H9 (cell line): Measurements from ENCODE around the gene DRGX. TPM values are rescaled to one million over a fixed set of nuclear protein-coding genes. Genes with fewer than 3 reads are reported as not detected.

ENCODE experiments used
- DNase-seq: peaks from one replicate; pipeline ENCODE4 v3.0.0-alpha.2; 2017
- H2AFZ ChIP-seq: one replicate; pipeline ENCODE4 v1.6.1; 2013; ENCODE audit warnings: mild to moderate bottlenecking, low read length, control low read depth, moderate library complexity
- H2AK5ac ChIP-seq: 2 replicates; pipeline ENCODE4 v1.6.1; 2013; ENCODE audit warnings: low read length, control low read depth, mixed read lengths; ENCODE audit not compliant: insufficient read length
- H2BK120ac ChIP-seq: one replicate; pipeline ENCODE4 v1.6.1; 2013; ENCODE audit warnings: low read depth, mild to moderate bottlenecking, low read length, control low read depth, inconsistent platforms; ENCODE audit not compliant: poor library complexity, severe bottlenecking
- H2BK12ac ChIP-seq: 2 replicates; pipeline ENCODE4 v1.6.1; 2013; ENCODE audit warnings: low read length, control low read depth, mixed read lengths, low read depth; ENCODE audit not compliant: insufficient read length
- H2BK15ac ChIP-seq: 2 replicates; pipeline ENCODE4 v1.6.1; 2013; ENCODE audit warnings: low read depth, low read length, control low read depth
- H2BK20ac ChIP-seq: one replicate; pipeline ENCODE4 v1.6.1; 2013; ENCODE audit warnings: low read depth, mild to moderate bottlenecking, low read length, control low read depth, inconsistent platforms; ENCODE audit not compliant: poor library complexity, severe bottlenecking
- H2BK5ac ChIP-seq: 2 replicates; pipeline ENCODE4 v1.6.1; 2013; ENCODE audit warnings: low read length, control low read depth, mixed read lengths; ENCODE audit not compliant: insufficient read length
- H3K14ac ChIP-seq: 2 replicates; pipeline ENCODE4 v1.6.1; 2013; ENCODE audit warnings: low read length, control low read depth; ENCODE audit not compliant: insufficient read depth
- H3K18ac ChIP-seq: 2 replicates; pipeline ENCODE4 v1.6.1; 2013; ENCODE audit warnings: low read depth, mild to moderate bottlenecking, mixed read lengths, low read length, control low read depth; ENCODE audit not compliant: insufficient read length
- H3K23ac ChIP-seq: 2 replicates; pipeline ENCODE4 v1.6.1; 2013; ENCODE audit warnings: low read length, control low read depth, mixed read lengths, low read depth; ENCODE audit not compliant: insufficient read length
- H3K23me2 ChIP-seq: 2 replicates; pipeline ENCODE4 v1.6.1; 2013; ENCODE audit warnings: low read depth, mild to moderate bottlenecking, mixed read lengths, low read length, control low read depth; ENCODE audit not compliant: insufficient read length, poor library complexity, severe bottlenecking
- H3K27ac ChIP-seq: 2 replicates; pipeline ENCODE4 v1.5.1; 2013; ENCODE audit warnings: low read length, control low read depth, mixed read lengths, low read depth; ENCODE audit not compliant: insufficient read length
- H3K27me3 ChIP-seq: 2 replicates; pipeline ENCODE4 v1.6.1; 2013; ENCODE audit warnings: low read length, control low read depth, inconsistent platforms; ENCODE audit not compliant: insufficient read depth
- H3K4ac ChIP-seq: 2 replicates; pipeline ENCODE4 v1.6.1; 2013; ENCODE audit warnings: low read depth, mild to moderate bottlenecking, control low read depth, inconsistent platforms, low read length, moderate library complexity
- H3K4me1 ChIP-seq: 2 replicates; pipeline ENCODE4 v1.6.1; 2013; ENCODE audit warnings: low read length, control low read depth, inconsistent platforms; ENCODE audit not compliant: insufficient read depth
- H3K4me2 ChIP-seq: 2 replicates; pipeline ENCODE4 v1.6.1; 2013; ENCODE audit warnings: low read length, control low read depth, mixed read lengths; ENCODE audit not compliant: insufficient read length, insufficient read depth
- H3K56ac ChIP-seq: 2 replicates; pipeline ENCODE4 v1.6.1; 2013; ENCODE audit warnings: low read depth, mild to moderate bottlenecking, mixed read lengths, low read length, control low read depth; ENCODE audit not compliant: insufficient read length
- H3K79me1 ChIP-seq: 2 replicates; pipeline ENCODE4 v1.6.1; 2013; ENCODE audit warnings: low read depth, mild to moderate bottlenecking, moderate library complexity, low read length, control low read depth, inconsistent platforms; ENCODE audit not compliant: insufficient read depth, poor library complexity, severe bottlenecking
- H3K79me2 ChIP-seq: 2 replicates; pipeline ENCODE4 v1.6.1; 2013; ENCODE audit warnings: low read length, control low read depth, inconsistent platforms; ENCODE audit not compliant: insufficient read depth
- H3K9ac ChIP-seq: 2 replicates; pipeline ENCODE4 v1.6.1; 2013; ENCODE audit warnings: low read length, control low read depth, mixed read lengths; ENCODE audit not compliant: insufficient read length; ENCODE audit errors: extremely low read depth
- H3K9me3 ChIP-seq: one replicate; pipeline ENCODE4 v1.6.1; 2013; ENCODE audit warnings: low read depth, low read length, inconsistent platforms; ENCODE audit not compliant: control insufficient read depth
- H3T11ph ChIP-seq: one replicate; pipeline ENCODE4 v1.6.1; 2013; ENCODE audit warnings: mild to moderate bottlenecking, low read length, control low read depth, inconsistent platforms
- H4K20me1 ChIP-seq: one replicate; pipeline ENCODE4 v1.6.1; 2013; ENCODE audit not compliant: control insufficient read depth, insufficient read length, insufficient read depth
- H4K5ac ChIP-seq: 2 replicates; pipeline ENCODE4 v1.6.1; 2013; ENCODE audit warnings: low read depth, mild to moderate bottlenecking, mixed read lengths, low read length, control low read depth; ENCODE audit not compliant: insufficient read length
- H4K8ac ChIP-seq: replicated peaks from 2 replicates; pipeline ENCODE4 v1.6.1; 2013; ENCODE audit warnings: low read length, control low read depth, mixed read lengths, low read depth; ENCODE audit not compliant: insufficient read length
- H4K91ac ChIP-seq: 2 replicates; pipeline ENCODE4 v1.6.1; 2013; ENCODE audit warnings: low read depth, mild to moderate bottlenecking, moderate library complexity, mixed read lengths, low read length, control low read depth; ENCODE audit not compliant: insufficient read length
- H3K27ac Mint-ChIP-seq, 3 experiments: 2 replicates in 2 of 3; 3 replicates in 1 of 3; pipeline ENCODE4 v1.8.0; 2020 to 2021; ENCODE audit warnings: mixed read lengths in 3 of 3, mild to moderate bottlenecking in 1 of 3, moderate library complexity in 1 of 3
- H3K27me3 Mint-ChIP-seq: 2 replicates; pipeline ENCODE4 v1.8.0; 2021; ENCODE audit warnings: low read depth, mild to moderate bottlenecking, moderate library complexity, mixed read lengths
- H3K36me3 Mint-ChIP-seq, 3 experiments: 2 replicates in 2 of 3; 3 replicates in 1 of 3; pipeline ENCODE4 v1.8.0; 2020 to 2021; ENCODE audit warnings: low read depth in 3 of 3, mixed read lengths in 3 of 3; ENCODE audit not compliant: insufficient read depth in 1 of 3
- H3K4me1 Mint-ChIP-seq, 2 experiments: 2 replicates each; pipeline ENCODE4 v1.8.0; 2020; ENCODE audit warnings: mixed read lengths in 2 of 2
- H3K4me3 Mint-ChIP-seq, 2 experiments: 2 replicates in 1 of 2; 3 replicates in 1 of 2; pipeline ENCODE4 v1.8.0; 2020 to 2021; ENCODE audit warnings: mild to moderate bottlenecking in 2 of 2, mixed read lengths in 2 of 2, moderate library complexity in 1 of 2
- H3K9me3 Mint-ChIP-seq, 2 experiments: 2 replicates in 1 of 2; 3 replicates in 1 of 2; pipeline ENCODE4 v1.8.0; 2020; ENCODE audit warnings: mild to moderate bottlenecking in 2 of 2, mixed read lengths in 2 of 2, moderate library complexity in 1 of 2
- WGBS: extraction: QIAGEN DNeasy Blood & Tissue Kit; methylation state at CpG from one replicate; pipeline ENCODE4 v1.1.7; 2013; ENCODE audit warnings: missing lambda C conversion rate, low lambda C conversion rate, mixed read lengths; ENCODE audit not compliant: insufficient read length; ENCODE audit errors: extremely low coverage; 5-methylcytosine and 5-hydroxymethylcytosine counted together
- total RNA-seq: library from RNA; stranded (reverse); gene quantifications from 2 replicates; pipeline ENCODE4 v1.2.1, GENCODE V29; 2021
- TF ChIP-seq, protein P1 (sequence below): fragments of 200-600 bp; sonication (generic); conservative IDR thresholded peaks from 3 replicates; pipeline ENCODE4 v1.8.0; 2021; ENCODE audit warnings: antibody characterized with exemption, mild to moderate bottlenecking

The DRGX gene
- total RNA-seq, 1 experiment from 2014 or later: not detected

DNA sequence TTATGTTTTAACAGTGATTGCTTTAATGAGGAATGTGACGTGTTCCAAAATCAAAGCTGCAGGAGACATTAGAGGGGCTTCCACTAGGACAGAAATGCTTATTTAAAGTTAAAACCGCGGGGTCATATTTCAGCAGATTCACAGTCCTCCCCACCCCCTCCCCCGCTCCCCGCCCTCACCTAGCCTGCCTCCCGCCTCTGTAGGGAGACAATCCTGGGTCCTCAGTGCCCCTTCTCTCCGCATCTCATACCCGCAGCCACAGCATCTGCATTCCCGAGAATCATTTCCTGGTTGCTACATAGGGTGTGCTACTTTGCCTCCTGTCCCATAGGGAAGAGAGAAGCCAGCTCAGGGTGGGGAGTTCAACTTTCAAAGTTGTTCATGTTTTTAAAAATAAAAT is 3.1 kb upstream of the DRGX start:
- Histone ChIP-seq H3K9ac (no peak overlapping the region), H3K79me2 (no peaks in the 10 kb centered on the region), H4K20me1 (no peaks in the 10 kb centered on the region), H2AFZ (no peak overlapping the region), H3K18ac (no peak overlapping the region), H3K56ac (no peak overlapping the region), H3K14ac (no peak overlapping the region), H3K23me2 (peaks cover 26% of the 10 kb centered on the region), H2BK20ac (no peak overlapping the region), H4K8ac (no peak overlapping the region), H2BK15ac (no peak overlapping the region), H3K27me3 (peaks cover 55% of the 10 kb centered on the region), H3T11ph (no peak overlapping the region), H2BK5ac (no peak overlapping the region), H4K5ac (no peak overlapping the region), H3K4me1 (no peaks in the 10 kb centered on the region), H3K9me3 (no peaks in the 10 kb centered on the region), H3K79me1 (no peaks in the 10 kb centered on the region), H2BK120ac (no peak overlapping the region), H3K4ac (no peak overlapping the region), H2AK5ac (no peak overlapping the region), H3K23ac (no peak overlapping the region), H2BK12ac (no peak overlapping the region), H3K27ac (no peak overlapping the region), H4K91ac (no peak overlapping the region), H3K4me2 (peak overlapping the region; percentile 80)
- TF ChIP-seq, protein P1, sequence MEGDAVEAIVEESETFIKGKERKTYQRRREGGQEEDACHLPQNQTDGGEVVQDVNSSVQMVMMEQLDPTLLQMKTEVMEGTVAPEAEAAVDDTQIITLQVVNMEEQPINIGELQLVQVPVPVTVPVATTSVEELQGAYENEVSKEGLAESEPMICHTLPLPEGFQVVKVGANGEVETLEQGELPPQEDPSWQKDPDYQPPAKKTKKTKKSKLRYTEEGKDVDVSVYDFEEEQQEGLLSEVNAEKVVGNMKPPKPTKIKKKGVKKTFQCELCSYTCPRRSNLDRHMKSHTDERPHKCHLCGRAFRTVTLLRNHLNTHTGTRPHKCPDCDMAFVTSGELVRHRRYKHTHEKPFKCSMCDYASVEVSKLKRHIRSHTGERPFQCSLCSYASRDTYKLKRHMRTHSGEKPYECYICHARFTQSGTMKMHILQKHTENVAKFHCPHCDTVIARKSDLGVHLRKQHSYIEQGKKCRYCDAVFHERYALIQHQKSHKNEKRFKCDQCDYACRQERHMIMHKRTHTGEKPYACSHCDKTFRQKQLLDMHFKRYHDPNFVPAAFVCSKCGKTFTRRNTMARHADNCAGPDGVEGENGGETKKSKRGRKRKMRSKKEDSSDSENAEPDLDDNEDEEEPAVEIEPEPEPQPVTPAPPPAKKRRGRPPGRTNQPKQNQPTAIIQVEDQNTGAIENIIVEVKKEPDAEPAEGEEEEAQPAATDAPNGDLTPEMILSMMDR: no peak
- no peak overlapping the region for H3K27ac Mint-ChIP-seq
- peak overlapping the region; percentile 57 to 82 for H3K4me3 Mint-ChIP-seq
- no CpG with 5 or more reads among the region's 9 CpGs for WGBS
- DNase-seq: no peak
- no peaks in the 10 kb centered on the region; a peak in 1 of 7 replicates for H3K36me3 Mint-ChIP-seq
- peaks cover 22 to 33% of the 10 kb centered on the region in 2 experiments for H3K4me1 Mint-ChIP-seq
- H3K9me3 Mint-ChIP-seq: peaks cover 0 to 3% of the 10 kb centered on the region in 2 experiments; a peak in 1 of 5 replicates
- H3K27me3 Mint-ChIP-seq: peaks cover 96% of the 10 kb centered on the region
